GM03348 (cell line): Measurements from ENCODE around the gene MAP6.

ENCODE experiments used
- DNase-seq: peaks from one replicate; pipeline ENCODE4 v3.0.0; 2012; ENCODE audit warnings: low spot score

The MAP6 gene

DNA sequence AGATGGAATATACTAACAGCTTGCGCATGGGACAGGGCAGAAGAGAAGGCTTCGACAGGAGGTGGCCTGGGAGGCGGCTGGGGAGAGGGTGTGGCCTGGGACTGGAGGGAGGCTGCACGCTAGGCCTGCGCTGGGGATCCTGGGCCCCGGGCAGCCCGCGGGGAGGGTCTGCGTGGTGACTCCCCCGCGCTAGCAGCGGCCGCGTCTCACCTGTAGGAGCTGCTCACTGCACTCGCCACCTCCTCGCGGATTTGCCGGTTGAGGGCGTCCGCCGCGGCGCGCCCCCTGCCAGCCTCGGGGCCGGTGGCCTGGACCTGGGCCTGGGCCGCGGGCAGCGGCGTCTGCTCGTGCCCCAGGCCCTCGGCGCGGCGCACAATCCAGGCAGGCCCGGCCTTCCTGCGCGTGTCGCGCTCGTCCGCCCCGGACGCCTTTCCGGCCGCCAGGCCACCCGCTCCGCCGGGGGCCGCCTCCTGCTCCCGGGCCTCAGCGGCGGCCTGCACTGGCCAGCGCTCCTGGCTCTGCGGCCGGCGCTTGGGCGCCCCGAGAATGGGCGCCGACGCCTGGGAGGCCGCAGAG is 1.5 kb downstream of the MAP6 start:
- peak; percentile 63 for DNase-seq

DNA sequence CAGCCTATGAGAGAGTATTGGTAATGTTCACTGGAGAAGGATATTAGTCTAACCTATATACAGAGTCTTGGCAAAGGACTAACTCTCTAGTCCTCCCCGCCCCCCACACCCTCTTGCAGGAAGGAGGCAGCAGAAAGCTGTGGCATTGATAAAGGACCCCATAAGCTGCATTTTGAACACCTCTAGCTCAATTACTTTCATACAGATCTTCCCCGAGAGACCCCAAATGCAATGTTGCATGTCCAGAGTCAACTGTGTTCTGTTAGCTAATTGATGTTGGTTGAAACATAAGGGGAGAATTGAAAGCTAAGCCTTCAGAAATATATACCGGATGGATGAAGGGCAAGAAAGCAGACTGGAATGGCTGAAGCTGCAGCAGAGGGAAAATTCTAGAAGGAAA is 2.8 kb downstream of the MAP6 start:
- no peak for DNase-seq

- no peak for DNase-seq
Measured at GRCh38 chr11:75665126-75665525, 3.7 kb downstream of the MAP6 start.

GRCh38 chr11:75664389-75664788 is 4.4 kb downstream of the MAP6 start:
- no peak for DNase-seq

- no peak for DNase-seq
Measured at GRCh38 chr11:75663808-75664207, 5.0 kb downstream of the MAP6 start.

GRCh38 chr11:75659836-75660235 is 9.0 kb downstream of the MAP6 start:
- DNase-seq, result no peak

GRCh38 chr11:75656044-75656727 is 12.7 kb downstream of the MAP6 start:
- peak; percentile 57 for DNase-seq

- DNase-seq, result peak; percentile 47
Measured at GRCh38 chr11:75655605-75656004, 13.2 kb downstream of the MAP6 start.

- DNase-seq, result peak; percentile 60
Measured at GRCh38 chr11:75654314-75654713, 14.5 kb downstream of the MAP6 start.

- no peak for DNase-seq
Measured at GRCh38 chr11:75653532-75653931, 15.3 kb downstream of the MAP6 start.

GRCh38 chr11:75652936-75653335 is 15.9 kb downstream of the MAP6 start:
- DNase-seq, result no peak

- DNase-seq, result no peak
Measured at GRCh38 chr11:75651218-75651617, 17.6 kb downstream of the MAP6 start.

DNA sequence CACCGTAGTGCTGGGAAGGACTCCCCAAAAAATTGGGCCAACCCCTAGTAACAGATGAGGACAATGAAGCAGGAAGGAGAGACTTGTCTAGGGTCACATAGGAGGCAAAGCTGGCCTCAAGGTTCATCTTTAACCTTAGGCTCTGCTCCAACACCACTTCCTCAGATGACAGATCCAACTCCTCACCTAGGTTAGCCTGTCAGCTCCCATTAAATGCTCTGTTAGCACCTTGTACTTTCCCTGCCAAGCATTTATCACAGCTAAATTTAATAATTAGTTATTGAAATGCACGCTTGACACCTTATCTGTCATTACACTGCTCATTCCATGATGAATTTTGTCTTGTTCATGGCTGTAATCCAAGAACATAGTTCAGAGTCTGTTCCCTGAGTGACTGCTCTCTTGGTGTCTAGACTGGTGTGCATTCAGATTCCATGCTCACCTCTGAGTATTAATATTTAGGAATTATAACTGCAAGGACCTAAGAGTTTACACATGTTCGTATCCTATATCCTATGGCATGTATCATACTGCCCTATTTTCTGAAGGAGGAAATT is 18.6 kb downstream of the MAP6 start:
- DNase-seq, result no peak

- DNase-seq, result no peak
Measured at GRCh38 chr11:75644946-75645345, 23.9 kb downstream of the MAP6 start.

- DNase-seq, result no peak
Measured at GRCh38 chr11:75644370-75644769, 24.5 kb downstream of the MAP6 start.

GRCh38 chr11:75642402-75643113 is 26.3 kb downstream of the MAP6 start:
- DNase-seq, result no peak

DNA sequence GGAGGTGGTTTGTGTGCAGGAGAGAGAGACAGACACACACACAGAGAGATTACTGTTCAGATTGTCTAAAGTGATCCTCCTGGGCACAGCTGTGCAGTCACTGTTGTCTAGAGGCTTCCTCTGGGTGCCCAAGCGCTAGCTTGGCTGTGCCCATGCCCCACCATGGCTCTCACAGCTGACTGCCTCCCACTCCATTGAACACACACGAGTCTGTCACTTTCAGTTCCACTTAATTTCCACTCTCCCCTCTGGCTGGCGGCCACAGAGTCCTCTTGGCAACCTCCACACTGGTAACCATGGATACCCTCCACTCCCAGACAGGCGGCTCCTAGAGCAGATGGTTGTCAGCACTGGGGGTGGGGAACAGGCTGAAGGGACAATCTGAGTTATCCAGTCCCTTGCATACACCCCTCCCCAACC is 29.1 kb downstream of the MAP6 start:
- peak; percentile 55 for DNase-seq

DNA sequence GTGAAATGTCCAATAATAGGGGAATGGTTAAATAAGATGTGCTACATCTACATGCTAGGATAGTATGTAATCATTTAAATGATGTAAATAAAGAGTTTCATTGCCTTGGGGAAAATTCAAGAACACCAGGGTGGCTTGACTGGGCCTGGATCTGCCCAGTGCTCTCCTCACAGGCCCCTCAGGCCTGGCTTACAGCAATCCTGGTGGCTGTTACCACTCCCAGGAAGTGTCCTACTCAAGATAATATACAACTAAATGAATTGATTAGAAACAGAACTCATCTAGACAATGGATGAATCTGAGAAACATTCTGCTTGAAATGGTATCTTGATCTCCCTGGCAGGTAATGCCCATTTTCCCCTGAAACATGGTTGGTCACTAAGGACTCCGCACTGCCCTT is 30.8 kb downstream of the MAP6 start:
- DNase-seq, result no peak

DNA sequence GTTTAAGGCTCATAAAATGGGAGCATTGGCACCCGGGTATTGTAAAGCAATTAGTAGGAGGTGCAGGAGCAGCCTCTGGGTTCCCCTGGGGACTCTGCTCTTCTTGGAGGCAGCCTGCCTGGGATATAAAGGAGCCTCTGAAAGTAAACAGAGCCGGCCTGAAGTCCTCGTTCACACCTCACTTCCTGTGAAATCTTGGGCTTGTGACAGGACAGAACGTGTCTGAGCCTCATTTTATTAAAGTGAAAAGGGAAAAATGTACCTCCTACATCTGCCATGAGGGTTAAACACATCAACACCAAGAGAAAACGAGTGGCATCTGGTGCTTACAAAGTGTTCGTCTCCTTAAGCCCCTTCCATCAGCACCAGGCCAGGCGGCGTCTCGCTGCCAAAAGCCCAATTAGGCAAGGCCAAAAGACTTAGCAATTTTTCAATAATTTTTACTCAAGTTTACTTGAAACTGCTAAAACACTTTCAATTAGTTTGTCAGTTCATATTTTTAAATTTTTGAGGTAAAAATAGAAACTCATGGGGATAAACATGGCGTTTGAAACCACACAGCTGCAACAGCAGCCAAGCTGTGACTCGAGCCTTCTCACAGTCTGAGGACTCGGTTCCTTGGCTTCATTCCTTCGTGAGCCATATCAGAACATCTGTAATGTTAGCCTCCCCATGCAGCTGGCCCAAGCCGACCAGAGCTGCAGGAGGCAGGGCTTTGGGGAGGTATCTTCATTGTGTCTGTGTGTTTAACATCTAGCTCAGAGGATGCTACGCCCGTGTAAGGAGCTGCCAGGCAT is 33.6 kb downstream of the MAP6 start:
- peak; percentile 60 for DNase-seq

GRCh38 chr11:75633409-75634066 is 35.3 kb downstream of the MAP6 start:
- no peak for DNase-seq

DNA sequence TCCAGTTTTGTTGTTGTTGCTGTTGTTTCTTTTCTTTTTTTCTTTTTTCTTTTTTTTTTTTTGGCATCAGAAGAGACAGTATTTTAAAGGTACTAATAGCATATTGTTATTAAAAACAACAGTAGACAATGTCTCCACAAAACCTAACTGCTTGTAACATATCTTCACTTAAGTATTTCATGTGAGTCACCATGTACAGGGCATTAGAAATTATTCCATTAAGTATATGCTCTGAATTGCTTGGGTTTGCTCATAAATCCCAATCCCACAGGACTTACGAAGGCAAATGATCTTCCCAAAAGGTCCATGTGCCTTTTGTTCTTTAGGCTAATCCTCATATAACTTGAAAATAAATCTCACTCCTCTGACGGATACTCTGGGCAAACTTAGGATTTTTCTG is 35.9 kb downstream of the MAP6 start:
- DNase-seq, result no peak

- DNase-seq, result no peak
Measured at GRCh38 chr11:75632450-75632849, 36.4 kb downstream of the MAP6 start.
